Endothelial cell of umbilical vein (primary cell): ENCODE results near the gene INPP5A.

ENCODE experiments used
- JUN ChIP-seq: IDR thresholded peaks from 2 replicates; pipeline ENCODE4 v1.6.1; 2011; ENCODE audit warnings: borderline replicate concordance, low read depth; ENCODE audit not compliant: insufficient read length, insufficient read depth
- POLR2AphosphoS5 ChIP-seq: IDR thresholded peaks from 2 replicates; pipeline ENCODE4 v1.6.1; 2012; ENCODE audit warnings: low read depth, mild to moderate bottlenecking, control low read depth, low read length, moderate library complexity; ENCODE audit not compliant: insufficient read depth
- TF ChIP-seq, protein P1 (sequence below), 2 donors: IDR thresholded peaks; 1 replicate in 1 of 2; 2 replicates in 1 of 2; pipeline ENCODE4 v1.5.1; 2011; ENCODE audit warnings: low read length in 2 of 2, mild to moderate bottlenecking in 2 of 2, moderate library complexity in 2 of 2, control low read depth in 1 of 2, inconsistent platforms in 1 of 2, low read depth in 1 of 2; ENCODE audit not compliant: insufficient read depth in 1 of 2; ENCODE audit errors: extremely low read depth in 1 of 2

DNA sequence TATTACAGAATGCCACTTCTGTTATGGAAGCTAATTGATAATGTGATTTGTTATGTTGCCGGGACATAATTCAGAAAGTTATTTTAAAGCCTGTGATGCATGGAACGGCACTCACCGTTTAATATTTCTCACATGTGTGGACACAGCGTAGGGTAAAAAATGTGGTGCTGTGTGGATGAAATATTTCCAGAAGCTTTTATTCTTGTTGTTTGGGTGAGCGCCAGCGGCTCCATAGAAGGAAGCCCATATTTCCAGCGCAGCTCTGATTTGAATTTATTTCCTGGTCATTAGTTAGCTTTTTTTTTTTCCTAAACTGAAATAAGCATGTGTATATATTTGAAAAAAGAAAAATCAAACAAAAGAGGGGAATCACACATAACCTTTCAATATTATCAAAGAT is 268.5 kb downstream of the INPP5A start:
- no peak for TF ChIP-seq JUN
- TF ChIP-seq, protein P1, sequence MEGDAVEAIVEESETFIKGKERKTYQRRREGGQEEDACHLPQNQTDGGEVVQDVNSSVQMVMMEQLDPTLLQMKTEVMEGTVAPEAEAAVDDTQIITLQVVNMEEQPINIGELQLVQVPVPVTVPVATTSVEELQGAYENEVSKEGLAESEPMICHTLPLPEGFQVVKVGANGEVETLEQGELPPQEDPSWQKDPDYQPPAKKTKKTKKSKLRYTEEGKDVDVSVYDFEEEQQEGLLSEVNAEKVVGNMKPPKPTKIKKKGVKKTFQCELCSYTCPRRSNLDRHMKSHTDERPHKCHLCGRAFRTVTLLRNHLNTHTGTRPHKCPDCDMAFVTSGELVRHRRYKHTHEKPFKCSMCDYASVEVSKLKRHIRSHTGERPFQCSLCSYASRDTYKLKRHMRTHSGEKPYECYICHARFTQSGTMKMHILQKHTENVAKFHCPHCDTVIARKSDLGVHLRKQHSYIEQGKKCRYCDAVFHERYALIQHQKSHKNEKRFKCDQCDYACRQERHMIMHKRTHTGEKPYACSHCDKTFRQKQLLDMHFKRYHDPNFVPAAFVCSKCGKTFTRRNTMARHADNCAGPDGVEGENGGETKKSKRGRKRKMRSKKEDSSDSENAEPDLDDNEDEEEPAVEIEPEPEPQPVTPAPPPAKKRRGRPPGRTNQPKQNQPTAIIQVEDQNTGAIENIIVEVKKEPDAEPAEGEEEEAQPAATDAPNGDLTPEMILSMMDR (IDR thresholded peaks at IDR 0.05; ENCODE audit: extremely low read depth in 1 of 2, insufficient read depth in 1 of 2, low read depth in 1 of 2, low read length in 2 of 2): no peak
- TF ChIP-seq POLR2AphosphoS5: no peak
